Limb (tissue), 2 donors: ENCODE results near the gene CEP89.
"Not testable (repeated sequence)": the region's sequence is repeated elsewhere in the genome, so short reads cannot be mapped to it uniquely, and the experiment has no call there.

Experiments
- DNase-seq, 2 donors: peaks; one replicate each; pipeline ENCODE4 v3.0.0-alpha.2; 2016; ENCODE audit errors: extremely low spot score in 2 of 2

Gene CEP89

GRCh38 chr19:32842061-32842460 lies 129.7 kb downstream of the CEP89 start:
- DNase-seq, result no peak

- no peak for DNase-seq
Observed at GRCh38 chr19:32837531-32837930, 134.2 kb downstream of the CEP89 start.

- DNase-seq, result not testable (repeated sequence)
Observed at GRCh38 chr19:32833388-32833787, 138.4 kb downstream of the CEP89 start.

- DNase-seq, result not testable (repeated sequence)
Observed at GRCh38 chr19:32832825-32833224, 138.9 kb downstream of the CEP89 start.

GRCh38 chr19:32832094-32832493 lies 139.7 kb downstream of the CEP89 start:
- DNase-seq, result not testable (repeated sequence)

GRCh38 chr19:32831611-32832010 lies 140.1 kb downstream of the CEP89 start:
- DNase-seq, result no peak

GRCh38 chr19:32830231-32831014 lies 141.3 kb downstream of the CEP89 start:
- DNase-seq, result no peak

GRCh38 chr19:32829345-32829896 lies 142.3 kb downstream of the CEP89 start:
- no peak for DNase-seq

GRCh38 chr19:32828643-32829344 lies 143.0 kb downstream of the CEP89 start:
- no peak for DNase-seq

- no peak for DNase-seq
Observed at GRCh38 chr19:32828139-32828538, 143.6 kb downstream of the CEP89 start.
